Amniotic stem cell (primary cell): ENCODE results near the gene PLAGL1.
"Not testable (repeated sequence)": the region's sequence is repeated elsewhere in the genome, so short reads cannot be mapped to it uniquely, and the experiment has no call there.

Experiments used
- DNase-seq: peaks from one replicate; lab custom pipeline; 2025; lab: John Stamatoyannopoulos, UW

PLAGL1 gene

GRCh38 chr6:143937668-143937970 is 70.4 kb downstream of the PLAGL1 start:
- DNase-seq = no peak

DNA sequence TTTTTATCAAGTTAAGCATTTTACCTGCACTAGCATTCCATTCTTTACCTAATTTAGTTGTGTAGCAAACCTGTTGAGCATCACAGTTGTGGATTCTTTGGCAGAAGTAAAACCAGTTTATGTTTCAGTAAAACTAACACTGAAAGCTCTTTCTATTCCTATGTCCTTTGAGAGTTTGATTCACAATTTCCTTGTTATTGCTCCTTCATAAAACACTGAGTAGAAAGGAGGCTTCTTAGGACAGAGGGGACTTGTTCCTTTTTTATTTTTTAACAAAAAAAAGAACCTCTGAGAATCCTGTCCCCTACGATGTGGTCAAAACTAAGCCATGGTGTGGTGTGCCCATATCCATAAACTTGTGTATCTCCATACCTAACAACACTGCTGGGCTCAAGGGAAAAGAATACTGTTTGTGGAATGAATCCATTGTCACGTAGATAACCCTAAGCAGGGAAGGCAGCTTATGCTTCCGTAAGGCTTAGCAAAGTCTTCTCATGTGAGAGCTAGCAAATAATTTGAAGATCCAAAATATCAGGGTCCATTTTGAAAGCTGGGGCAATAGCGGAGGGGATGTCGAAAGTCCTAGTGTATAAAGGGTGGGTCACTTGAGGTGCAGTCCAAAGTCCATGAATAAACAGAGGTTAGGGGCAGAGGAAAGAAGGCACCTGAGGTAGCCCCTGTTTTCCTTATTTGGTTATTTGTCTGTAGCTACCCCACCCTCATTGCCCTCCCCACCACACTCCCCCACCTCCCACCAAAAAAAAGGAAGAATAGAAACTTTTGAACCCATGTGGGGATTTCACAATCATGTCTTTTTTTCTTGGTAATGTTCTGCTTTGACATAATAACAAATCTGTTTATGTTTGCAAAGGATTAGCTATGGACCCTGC is 71.0 kb downstream of the PLAGL1 start:
- no peak for DNase-seq

DNA sequence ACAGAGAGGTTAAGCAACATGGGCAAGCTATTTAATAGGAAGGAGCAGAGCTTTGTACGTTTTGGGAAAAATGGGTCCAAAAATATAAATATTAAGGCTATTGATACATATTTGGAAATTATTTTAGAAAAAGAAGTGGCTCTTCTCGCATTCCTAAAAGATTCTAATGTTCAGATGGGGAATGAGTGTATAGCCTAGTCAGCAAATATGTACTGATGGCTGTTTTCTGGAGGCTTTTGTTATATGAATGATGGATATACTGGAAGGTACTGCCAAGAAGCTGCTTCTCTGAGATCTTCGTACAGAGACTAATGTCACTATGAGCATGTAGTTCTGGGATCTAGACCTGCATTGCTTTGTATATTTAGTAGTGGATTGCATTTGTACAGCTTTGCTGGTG is 71.7 kb downstream of the PLAGL1 start:
- no peak for DNase-seq

DNA sequence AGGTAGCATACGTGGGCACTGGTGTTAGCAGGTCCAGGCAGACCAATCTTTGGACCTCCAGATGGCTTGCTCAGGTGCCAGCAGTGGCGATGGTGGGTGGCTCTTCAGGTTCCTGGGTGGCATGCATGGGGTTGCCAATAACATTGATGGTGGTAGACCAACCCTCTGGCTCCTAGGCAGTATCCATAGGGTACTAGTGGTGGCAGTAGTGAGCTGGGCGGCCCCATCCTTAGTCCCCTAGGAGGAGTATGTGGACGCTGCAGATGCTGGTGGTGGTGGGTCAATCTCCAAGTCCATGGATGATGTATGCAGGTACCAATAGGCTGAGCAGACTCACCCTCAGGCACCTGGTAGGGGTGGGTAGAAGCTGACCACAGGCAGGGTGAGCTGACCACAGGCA is 73.2 kb downstream of the PLAGL1 start:
- DNase-seq = no peak

DNA sequence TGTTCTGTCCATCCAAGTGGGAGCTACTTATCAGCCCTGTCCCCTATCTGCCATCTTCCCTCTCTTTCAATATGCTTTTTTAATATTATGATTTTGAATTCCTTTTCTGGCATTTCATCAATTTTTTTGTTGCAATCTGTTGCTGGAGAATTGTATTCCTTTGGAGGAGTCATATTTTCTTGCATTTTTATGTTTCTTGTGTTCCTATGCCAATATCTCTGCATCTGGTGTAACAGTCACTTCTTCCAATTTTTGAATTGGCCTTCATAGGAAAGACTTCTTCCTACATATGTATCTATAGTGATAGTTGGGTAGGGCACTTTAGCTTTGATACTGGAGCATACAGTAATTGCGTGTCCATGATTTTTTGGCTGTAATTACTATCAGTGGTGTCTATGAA is 73.7 kb downstream of the PLAGL1 start:
- DNase-seq = no peak

- DNase-seq = no peak
Observed at GRCh38 chr6:143929975-143930374, 78.1 kb downstream of the PLAGL1 start.

DNA sequence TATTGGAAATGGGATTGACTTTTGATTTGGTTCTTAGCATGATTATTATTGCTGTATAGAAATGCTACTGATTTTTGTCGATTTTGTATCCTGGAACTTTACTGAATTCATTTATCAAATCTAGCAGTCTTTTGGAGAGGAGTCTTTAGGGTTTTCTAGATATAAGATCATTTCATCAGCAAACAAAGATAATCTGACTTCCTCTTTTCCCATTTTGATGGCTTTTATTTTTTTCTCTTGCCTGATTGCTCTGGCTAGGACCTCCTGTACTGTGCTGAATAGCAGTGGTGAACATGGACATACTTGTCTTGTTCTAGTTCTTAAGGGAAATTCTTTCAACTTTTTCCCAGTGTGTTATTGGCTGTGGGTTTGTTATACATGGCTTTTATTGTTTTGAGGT is 79.2 kb downstream of the PLAGL1 start:
- no peak for DNase-seq

DNA sequence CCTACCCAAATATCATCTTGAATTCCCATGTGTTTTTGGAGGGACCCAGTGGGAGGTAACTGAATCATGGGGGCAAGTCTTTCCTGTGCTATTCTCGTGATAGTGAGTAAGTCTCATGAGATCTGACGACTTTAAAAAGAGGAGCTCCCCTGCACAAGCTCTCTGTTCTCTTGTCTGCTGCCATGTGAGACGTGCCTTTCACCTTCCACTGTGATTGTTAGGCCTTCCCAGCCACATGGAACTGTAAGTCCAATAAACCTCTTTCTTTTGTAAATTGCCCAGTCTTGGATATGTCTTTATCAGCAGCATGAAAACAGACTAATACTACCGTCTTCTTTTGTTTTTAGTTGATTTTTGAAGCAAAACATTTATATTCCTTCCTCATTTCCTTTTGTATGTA is 91.0 kb downstream of the PLAGL1 start:
- DNase-seq = not testable (repeated sequence)

DNA sequence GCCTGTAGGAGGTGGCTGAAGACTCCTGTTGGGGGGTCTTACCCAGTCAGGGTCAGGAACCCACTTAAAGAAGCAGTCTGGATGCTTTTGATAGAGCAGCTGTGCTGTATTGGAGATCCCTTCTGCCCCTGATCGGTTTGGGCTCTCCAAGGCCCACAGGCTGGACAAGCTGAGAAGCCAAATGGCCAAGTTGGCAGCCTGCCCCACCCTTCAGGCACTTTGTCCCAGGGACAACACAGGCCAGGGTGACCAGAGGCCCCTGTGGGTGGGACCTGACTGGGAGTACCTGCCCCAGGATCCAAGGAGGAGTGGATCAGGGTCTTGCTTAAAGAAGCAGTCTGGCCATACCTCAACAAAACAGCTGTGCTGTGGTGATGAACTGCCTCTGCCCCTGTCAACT is 95.4 kb downstream of the PLAGL1 start:
- DNase-seq = no peak

DNA sequence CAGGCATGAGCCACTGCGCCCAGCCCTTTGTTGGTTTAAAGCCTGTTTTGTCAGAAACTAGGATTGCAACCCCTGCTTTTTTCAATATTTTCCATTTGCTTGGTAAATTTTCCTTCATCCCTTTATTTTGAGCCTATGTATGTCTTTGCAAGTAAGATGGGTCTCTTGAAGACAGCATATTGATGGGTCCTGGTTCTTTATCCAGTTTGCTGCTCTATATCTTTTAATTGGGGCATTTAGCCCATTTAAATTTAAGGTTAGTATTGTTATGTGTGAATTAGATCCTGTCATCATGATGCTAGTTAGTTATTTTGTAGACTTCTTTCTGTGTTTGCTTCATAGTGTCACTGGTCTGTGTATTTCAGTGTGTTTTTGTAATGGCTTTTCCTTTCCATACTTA is 97.0 kb downstream of the PLAGL1 start:
- DNase-seq = no peak

DNA sequence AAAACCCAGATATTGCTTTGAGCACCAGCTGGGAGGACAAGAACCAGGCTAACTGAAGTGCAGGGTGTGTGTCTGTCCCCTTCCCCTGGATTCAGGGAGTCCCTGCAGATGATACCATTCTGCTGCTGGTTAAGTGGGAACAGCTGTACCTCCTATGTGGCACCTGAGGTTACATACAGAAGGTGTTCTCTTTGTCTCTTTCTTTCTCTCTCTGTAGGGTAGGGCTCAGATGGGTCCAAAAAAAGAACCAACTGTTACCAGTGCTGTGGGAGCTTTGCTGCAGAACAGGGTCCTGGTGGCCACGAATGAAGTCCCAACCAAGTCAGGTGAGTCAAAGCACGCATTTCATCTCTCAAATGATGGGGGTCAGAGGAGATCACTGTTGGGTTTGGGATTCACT is 105.2 kb downstream of the PLAGL1 start:
- no peak for DNase-seq

- no peak for DNase-seq
Observed at GRCh38 chr6:143901885-143902750, 105.9 kb downstream of the PLAGL1 start.

DNA sequence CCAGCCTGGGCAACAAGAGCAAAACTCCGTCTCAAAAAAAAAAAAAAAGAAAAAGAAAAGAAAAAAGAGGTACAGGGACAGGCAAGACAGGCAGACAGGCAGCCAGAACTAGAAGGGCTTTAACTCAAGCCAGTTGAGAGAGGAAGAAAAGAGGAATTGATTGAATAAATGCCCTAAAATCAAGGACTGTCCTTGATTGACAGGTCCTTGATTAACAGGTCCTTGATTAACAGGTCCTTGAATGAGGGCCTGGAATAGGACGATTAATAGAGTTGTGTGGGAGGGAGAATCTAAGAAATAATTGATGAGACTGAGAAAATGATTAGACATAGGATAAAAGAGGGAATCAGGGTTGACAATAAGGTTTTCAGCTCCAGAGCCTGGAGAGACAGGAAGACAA is 107.7 kb downstream of the PLAGL1 start:
- DNase-seq = no peak

DNA sequence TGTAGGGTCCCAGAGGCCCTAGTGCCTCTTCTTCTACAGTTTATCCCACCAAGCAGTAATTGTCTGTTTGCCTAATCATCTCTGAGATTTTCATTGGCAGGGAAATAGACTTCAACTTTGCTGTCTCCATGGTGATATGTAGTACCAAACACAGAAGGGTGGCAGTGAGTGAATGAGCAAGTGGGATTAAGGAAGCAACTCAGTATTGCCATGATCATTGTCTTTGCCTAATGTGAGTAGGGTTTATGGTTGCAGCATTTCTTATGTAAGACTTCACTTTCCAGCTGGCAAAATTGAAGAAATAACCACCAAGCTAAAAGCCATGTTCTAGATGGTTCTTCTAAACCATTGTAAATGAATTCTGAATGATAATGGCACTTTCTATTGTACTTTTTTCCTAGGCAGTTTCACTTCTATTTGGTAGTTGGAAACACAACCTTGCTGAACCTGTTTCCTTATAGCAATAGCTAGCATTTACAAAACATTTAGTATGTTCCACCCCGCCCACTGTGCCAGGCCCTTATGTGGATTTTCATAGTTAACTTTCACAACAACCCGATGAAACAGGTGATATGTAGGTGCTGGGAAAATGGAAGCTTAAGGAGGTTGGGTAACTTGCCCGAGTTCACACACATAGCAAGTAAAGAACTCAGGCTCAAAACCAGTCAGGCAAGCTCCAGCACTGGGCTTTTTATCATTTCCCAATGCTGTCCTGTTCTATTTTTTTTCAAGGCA is 111.8 kb downstream of the PLAGL1 start:
- DNase-seq = no peak

GRCh38 chr6:143894655-143895054 is 113.4 kb downstream of the PLAGL1 start:
- no peak for DNase-seq
